Ecto neural progenitor cell (in vitro differentiated cells): Measurements from ENCODE around the gene CCL5.
"Not testable (repeated sequence)": the region's sequence is repeated elsewhere in the genome, so short reads cannot be mapped to it uniquely, and the experiment has no call there.

Source experiments
- DNase-seq: peaks from one replicate; pipeline ENCODE4 v3.0.0-alpha.2; 2018; ENCODE audit warnings: low spot score

CCL5 gene

GRCh38 chr17:35898283-35899070, 18.3 kb upstream of the CCL5 start:
- no peak for DNase-seq

DNA sequence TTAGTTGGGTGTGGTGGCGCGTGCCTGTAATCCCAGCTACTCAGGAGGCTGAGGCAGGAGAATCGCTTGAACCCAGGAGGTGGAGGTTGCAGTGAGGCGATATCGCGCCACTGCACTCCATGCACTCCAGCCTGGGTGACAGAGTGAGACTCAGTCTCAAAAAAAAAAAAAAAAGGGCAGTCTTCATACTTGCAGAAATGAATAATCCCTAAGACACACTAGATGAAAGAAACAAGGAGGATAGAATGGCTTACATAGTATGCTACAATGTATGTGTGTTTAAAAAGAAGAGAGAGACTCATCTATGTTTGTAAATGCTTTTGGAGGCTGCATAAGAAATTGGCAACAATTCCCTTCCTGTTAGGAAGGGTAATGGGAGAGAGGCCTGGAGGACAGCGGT, 17.6 kb upstream of the CCL5 start:
- not testable (repeated sequence) for DNase-seq

DNA sequence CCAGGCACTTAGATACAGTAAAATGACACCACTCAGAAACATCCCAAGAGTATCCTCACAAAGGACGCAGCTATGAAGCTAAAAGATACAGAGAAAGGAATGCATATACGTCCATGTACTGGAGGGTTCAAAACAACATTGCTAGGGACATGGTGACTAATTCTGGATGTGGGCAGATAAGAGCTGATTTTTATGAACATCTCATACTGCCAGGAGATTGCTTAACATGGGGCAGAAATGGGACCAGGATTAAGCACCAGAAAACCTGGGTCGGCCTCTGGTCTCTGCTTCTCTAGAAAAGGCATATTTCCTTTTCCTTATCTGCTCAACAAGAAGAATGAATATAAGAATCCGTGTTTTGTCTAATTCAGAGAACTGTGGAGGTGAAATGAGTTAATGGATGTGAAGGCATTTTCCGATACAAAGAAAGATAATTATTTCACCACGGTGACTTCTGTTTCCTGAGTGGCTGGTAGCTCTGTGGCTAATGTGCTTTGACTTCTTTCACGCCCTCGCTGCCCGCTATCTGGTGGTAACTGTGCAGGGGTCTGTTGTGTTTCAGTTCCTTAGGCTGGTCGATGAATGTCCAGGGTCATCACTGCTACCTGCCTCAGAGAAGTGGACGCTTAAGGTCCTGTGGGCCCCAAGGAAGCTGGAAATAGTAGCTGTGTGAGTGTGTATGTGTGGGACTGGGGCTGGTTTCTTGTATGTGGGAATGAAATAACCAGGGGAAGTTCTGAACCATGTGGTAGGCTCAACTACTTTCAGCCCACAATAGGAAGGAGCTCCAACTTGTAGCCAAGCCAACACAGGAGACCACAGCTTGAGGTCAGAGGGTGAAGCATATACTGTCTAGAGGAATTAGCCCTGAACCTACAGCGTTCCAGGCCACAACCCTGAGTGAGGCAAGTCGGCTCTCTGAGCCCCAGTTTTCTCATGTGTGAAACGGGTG, 15.8 kb upstream of the CCL5 start:
- DNase-seq = no peak

GRCh38 chr17:35894206-35894605, 14.0 kb upstream of the CCL5 start:
- no peak for DNase-seq

DNA sequence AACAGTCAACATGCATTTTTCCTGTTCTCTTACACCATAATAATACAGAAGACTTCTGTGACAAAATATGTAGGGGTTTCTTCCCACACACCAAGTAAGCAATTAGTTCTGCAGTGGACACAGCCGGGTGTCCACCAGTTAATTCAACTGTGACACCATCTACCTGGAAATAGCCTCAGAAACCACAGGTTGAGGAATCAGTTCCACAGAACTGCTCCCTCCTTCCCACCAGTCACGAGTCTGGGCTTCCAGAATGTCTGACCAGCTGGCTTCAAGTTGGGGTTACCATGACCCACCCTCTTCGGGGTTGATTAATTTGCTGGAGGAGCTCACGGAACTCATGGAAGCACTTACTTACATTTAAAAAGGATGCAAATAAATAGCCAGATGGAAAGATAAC, 13.6 kb upstream of the CCL5 start:
- no peak for DNase-seq

DNA sequence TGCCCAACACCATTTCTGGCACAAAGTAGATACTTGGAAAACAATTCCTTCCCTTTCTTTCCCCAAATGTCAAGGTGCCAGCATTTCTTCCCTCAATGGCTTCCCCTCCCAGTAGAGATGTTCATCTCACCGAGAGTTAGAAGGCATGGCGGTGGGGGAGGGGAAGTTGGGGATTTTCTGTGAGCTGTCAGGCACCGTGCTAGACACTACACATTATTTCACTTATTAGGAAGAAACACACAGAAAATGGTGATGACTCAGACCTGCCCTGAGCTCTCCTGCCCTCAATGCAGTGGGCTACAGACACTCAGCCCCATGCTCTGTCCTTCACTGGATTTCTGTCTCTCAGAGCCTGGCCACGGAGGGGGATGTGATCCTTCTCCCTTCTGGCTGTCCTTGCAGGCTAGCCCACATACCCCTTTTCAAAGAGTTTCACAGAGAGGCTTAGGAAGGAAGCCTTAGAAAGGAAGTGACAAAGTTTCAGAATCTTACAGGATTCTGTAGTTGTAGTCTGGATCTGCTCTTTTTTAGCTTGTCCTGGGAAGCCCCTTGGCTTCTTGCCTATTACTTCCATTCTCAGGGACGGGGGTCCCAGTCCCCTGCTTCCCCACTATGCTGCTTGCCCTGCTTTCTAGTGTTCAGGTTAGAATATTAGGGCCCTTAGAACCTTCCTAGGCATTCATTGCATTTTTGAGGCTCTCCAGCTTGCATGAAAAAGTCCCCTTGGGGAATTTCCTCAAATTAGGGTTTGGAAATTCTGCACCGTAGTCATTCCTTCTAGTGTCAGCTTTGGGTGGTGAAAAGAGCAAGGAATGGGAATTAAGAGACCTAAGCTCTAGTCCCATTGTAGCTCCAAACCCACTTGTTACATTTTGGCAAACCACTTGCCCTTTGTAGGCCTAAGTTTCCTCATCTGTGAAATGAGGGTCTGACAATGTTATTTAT, 12.2 kb upstream of the CCL5 start:
- DNase-seq = no peak

GRCh38 chr17:35891269-35891668, 11.1 kb upstream of the CCL5 start:
- no peak for DNase-seq

GRCh38 chr17:35890774-35891155, 10.6 kb upstream of the CCL5 start:
- DNase-seq = no peak

- DNase-seq = no peak
Measured at GRCh38 chr17:35889818-35890773, 9.9 kb upstream of the CCL5 start.

DNA sequence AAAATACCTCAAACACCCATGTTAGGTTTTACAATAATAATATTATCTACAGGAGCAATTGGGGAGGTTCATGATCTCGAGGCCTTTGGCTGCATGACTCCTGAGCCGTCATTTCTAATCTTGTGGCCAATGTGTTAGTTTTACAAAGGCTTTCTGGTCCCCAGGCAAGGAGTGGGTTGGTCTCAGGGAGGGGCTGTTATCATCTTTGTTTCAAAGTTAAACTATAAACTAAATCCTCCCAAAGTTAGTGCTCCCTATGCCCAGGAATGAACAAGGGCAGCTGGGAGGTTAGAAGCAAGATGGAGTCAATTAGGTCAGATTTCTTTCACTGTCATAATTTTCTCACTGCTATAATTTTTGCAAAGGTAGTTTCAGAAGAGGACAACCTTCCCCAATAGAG, 9.1 kb upstream of the CCL5 start:
- no peak for DNase-seq

DNA sequence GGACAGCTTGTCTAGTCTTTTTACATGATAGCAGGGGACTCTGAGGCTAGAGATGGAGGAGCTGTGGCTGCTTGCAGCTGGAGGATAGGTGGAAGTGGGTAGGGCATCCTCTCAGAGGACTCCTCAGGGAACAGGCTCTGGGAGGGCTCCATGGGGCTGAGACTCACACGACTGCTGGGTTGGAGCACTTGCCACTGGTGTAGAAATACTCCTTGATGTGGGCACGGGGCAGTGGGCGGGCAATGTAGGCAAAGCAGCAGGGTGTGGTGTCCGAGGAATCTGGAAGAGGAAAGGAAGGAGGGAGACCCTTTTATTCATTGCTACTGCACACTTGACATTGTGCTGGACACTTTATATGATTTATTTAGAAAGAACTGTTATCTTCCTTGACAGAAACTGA, 1.8 kb downstream of the CCL5 start:
- DNase-seq = no peak

DNA sequence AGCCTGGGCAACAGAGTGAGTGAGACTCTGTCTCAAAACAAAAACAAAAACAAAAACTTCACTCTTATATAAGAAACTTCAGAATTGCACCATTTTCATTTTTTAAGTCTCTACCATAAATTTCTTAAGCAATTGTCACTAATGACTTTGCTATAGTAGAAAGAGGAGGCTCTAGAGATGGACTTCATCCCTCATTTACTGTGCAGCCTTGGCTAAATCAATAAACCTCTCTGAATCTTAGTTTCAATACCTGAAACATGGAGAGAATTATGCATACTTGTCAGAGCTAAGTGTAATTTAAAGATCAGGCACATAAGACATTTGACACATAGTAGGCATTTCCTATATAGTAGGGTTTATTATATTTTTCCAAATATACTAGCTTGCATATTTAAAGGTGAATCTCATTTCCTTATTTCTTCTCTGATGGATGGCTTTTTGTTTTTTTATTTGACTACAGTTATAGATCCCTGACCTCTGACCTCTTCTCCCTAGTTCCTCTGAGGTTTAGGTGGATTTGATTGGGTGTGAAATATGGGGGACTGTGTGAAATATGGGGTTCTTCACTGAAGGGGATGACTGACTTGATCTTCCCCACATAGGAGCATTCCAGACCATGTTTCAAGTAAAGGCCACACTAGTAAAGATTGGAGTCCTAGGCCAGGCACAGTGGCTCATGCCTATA, 2.7 kb downstream of the CCL5 start:
- no peak for DNase-seq

GRCh38 chr17:35876534-35876933, 3.6 kb downstream of the CCL5 start:
- no peak for DNase-seq

GRCh38 chr17:35875800-35876139, 4.4 kb downstream of the CCL5 start:
- DNase-seq = no peak

- DNase-seq = no peak
Measured at GRCh38 chr17:35875072-35875799, 4.9 kb downstream of the CCL5 start.

DNA sequence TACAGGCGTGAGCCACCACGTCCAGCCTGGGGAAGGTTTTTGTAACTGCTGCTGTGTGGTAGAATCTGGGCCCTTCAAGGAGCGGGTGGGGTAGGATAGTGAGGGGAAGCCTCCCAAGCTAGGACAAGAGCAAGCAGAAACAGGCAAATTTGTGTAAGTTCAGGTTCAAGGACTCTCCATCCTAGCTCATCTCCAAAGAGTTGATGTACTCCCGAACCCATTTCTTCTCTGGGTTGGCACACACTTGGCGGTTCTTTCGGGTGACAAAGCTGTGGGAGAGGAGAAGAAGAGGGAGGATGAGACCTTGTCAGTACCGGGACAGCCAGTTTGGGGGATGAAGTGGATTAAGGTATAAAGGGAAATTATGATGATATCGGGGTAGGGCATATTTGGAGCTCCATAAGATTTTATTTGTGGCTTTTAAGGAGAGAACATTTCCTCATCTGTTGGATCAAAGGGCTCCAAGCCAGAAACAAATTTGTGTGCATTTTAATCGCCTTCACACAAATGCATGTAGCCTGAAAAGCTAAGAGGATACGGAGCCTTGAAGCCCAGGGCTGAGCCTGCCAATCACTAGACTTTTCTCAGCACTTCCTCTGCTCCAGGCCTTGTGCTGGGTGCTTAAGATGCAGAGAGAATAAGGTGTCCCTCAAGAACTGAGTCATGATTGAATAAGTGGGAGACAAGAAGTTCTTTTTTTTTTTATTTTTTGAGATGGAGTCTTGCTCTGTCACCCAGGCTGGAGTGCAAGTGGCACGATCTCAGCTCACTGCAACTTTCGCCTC, 7.8 kb downstream of the CCL5 start:
- no peak for DNase-seq

GRCh38 chr17:35870906-35871819, 9.0 kb downstream of the CCL5 start:
- DNase-seq = no peak

DNA sequence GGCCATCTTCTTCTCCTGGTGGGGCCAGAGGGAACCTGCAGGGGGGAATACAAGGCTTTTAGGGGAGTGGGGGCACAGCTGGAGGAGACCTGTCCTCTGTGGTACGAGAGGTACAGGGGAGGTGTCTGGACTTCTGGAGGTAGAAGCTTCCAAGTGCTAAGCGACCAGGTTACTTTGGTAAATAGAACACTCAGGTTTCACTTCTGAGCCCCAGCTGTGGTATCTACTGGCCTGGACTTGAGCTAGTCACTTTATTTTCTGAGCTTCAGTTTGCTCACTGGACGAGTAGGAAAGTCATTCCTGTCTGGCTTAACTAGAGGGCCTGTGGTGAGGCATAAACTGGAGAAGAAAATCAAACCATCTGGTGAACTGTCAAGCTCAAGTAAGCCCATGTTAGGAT, 11.4 kb downstream of the CCL5 start, which contains the start of gene HEATR9:
Gene HEATR9 (minus strand): TSS at position 155 of the 400 bp plus-strand sequence. CDS start 149 bp downstream, at position 6.
- DNase-seq = no peak
